K562 (cell line): ENCODE results near the gene DCAF8. TPM values are rescaled to one million over a fixed set of nuclear protein-coding genes. Genes with fewer than 3 reads are reported as not detected.

Experiments used
- BACH1 ChIP-seq: fragments of 200-800 bp; sonication (Bioruptor generic); IDR thresholded peaks from 2 replicates; pipeline ENCODE4 v1.6.1; 2016; ENCODE audit warnings: missing genetic modification characterization, missing compliant biosample characterization
- CBX2 ChIP-seq: fragments of 200-600 bp; sonication (generic); IDR thresholded peaks from one replicate; pipeline ENCODE4 v1.6.1; 2012; ENCODE audit warnings: mild to moderate bottlenecking, low read length, inconsistent platforms; ENCODE audit not compliant: insufficient read depth, poor library complexity, severe bottlenecking
- HDAC6 ChIP-seq: IDR thresholded peaks from 2 replicates; pipeline ENCODE4 v1.6.1; 2012; ENCODE audit warnings: low read depth, mild to moderate bottlenecking, control low read depth, inconsistent platforms, low read length, moderate library complexity
- HDAC8 ChIP-seq: fragments of 450-650 bp; IDR thresholded peaks from 2 replicates; pipeline ENCODE4 v1.6.1; 2016; ENCODE audit warnings: mild to moderate bottlenecking, missing genetic modification characterization, moderate library complexity, missing compliant biosample characterization
- MYBL2 ChIP-seq, 2 experiments: fragments of 450-650 bp in 1 of 2; sonication (generic) in 1 of 2; formaldehyde crosslinking in 1 of 2; IDR thresholded peaks; 2 replicates each; pipeline versions ENCODE4 v1.6.1 to v1.8.1; 2017 to 2022; ENCODE audit warnings: borderline replicate concordance in 1 of 2, inconsistent platforms in 1 of 2, low read depth in 1 of 2, mild to moderate bottlenecking in 1 of 2, missing genetic modification reagents in 1 of 2, moderate library complexity in 1 of 2
- PHF20 ChIP-seq: fragments of 450-650 bp; IDR thresholded peaks from 2 replicates; pipeline ENCODE4 v1.6.1; 2018; ENCODE audit not compliant: partially characterized antibody
- REST ChIP-seq, 2 experiments: fragments of 450-650 bp; formaldehyde crosslinking in 1 of 2; IDR thresholded peaks; 2 replicates each; pipeline versions ENCODE4 v1.4.0 to v1.6.1; 2014 to 2020; ENCODE audit warnings: mild to moderate bottlenecking in 2 of 2, borderline replicate concordance in 1 of 2, low read depth in 1 of 2
- TAL1 ChIP-seq: fragments of 450-650 bp; IDR thresholded peaks from 2 replicates; pipeline ENCODE4 v1.6.1; 2016; ENCODE audit warnings: mild to moderate bottlenecking
- ZNF518B ChIP-seq: fragments of 250-450 bp; sonication (Bioruptor Pico); IDR thresholded peaks from 2 replicates; pipeline ENCODE4 v1.5.0; 2021; ENCODE audit warnings: mild to moderate bottlenecking, moderate library complexity
- ZNF766 ChIP-seq: fragments of 200-800 bp; sonication (Bioruptor generic); conservative IDR thresholded peaks from 2 replicates; pipeline ENCODE4 v1.6.1; 2016; ENCODE audit warnings: missing genetic modification characterization, missing compliant biosample characterization
- polyA plus RNA-seq, 8 experiments: library from polyadenylated mRNA; depleted of rRNA in 4 of 8; stranded (reverse) in 5 of 8; unstranded in 3 of 8; fragments of >200 nt; fragmentation: Nextera tagmentation in 2 of 8; fragmentation: Illumina TruSeq in 1 of 8; extraction: Ambion mirVana in 2 of 8; extraction: Trizol in 1 of 8; gene quantifications; 2 replicates each; pipeline versions ENCODE4 v1.2.1 to v1.2.3, GENCODE V29; 2011 to 2014; ENCODE audit warnings: inconsistent platforms in 1 of 8, missing spikeins in 1 of 8
- total RNA-seq, 7 experiments: library from RNA; depleted of rRNA in 6 of 7; stranded (reverse); fragments of >200 nt in 6 of 7; fragmentation: Illumina TruSeq in 2 of 7; extraction: Trizol in 2 of 7; gene quantifications; 2 replicates each; pipeline versions ENCODE4 v1.2.1 to v1.2.3, GENCODE V29; 2011 to 2021; ENCODE audit warnings: low replicate concordance in 1 of 7

The DCAF8 gene
- total and polyA plus RNA-seq, 9 of the 15 experiments (the other 6 are each of a cell fraction or from before 2014, with no cell fraction given) = 11.6 to 149 (median 81.3) TPM

- TF ChIP-seq REST (IDR thresholded peaks at IDR 0.05; ENCODE audit: borderline replicate concordance) = peak; percentile 35; the same call in 1 of the 2 replicates
- no peak for TF ChIP-seq REST (CRISPR knock-in tag; IDR thresholded peaks at IDR 0.05; ENCODE audit: low read depth)
- no peak for TF ChIP-seq CBX2
- no peak for TF ChIP-seq ZNF518B
- no peak for TF ChIP-seq PHF20
- no peak for TF ChIP-seq BACH1
- no peak for TF ChIP-seq HDAC8
- TF ChIP-seq ZNF766 = no peak
- TF ChIP-seq TAL1 = no peak
- TF ChIP-seq HDAC6 = no peak
- no peak for TF ChIP-seq MYBL2 (IDR thresholded peaks at IDR 0.05; ENCODE audit: low read depth)
- no peak for TF ChIP-seq MYBL2 (CRISPR knock-in tag; IDR thresholded peaks at IDR 0.05; ENCODE audit: borderline replicate concordance)
These were observed 43.1 kb downstream of the DCAF8 start (continued) for GRCh38 chr1:160219062-160219929.
